Measurements from ENCODE around the gene TNS3. TPM values are rescaled to one million over a fixed set of nuclear protein-coding genes. Genes with fewer than 3 reads are reported as not detected.

TNS3 gene
- polyA plus RNA-seq, 6 donors from 2014 or later: 1.5 to 6.3 (median 4.8) TPM

- H3K4me3 Mint-ChIP-seq: peak overlapping the region in 2 of 8 donors; percentile 9 to 48
- DNase-seq (no peak), ATAC-seq (ENCODE audit: low read depth in 2 of 2) (no peak)
- H3K36me3 Mint-ChIP-seq: peaks cover 1 to 10% of the 10 kb centered on the region in 2 donors
- H3K27ac Mint-ChIP-seq: peak overlapping the region in 4 of 6 donors; percentile 24 to 88 (median 80)
- H3K27me3 Mint-ChIP-seq: no peaks in the 10 kb centered on the region
- peaks cover 0 to 2% (median 0%) of the 10 kb centered on the region in 7 donors for H3K9me3 Mint-ChIP-seq
- peaks cover 26 to 36% (median 30%) of the 10 kb centered on the region in 3 donors for H3K4me1 Mint-ChIP-seq
Measured at GRCh38 chr7:47454069-47454973, 127.6 kb downstream of the TNS3 start.

DNA sequence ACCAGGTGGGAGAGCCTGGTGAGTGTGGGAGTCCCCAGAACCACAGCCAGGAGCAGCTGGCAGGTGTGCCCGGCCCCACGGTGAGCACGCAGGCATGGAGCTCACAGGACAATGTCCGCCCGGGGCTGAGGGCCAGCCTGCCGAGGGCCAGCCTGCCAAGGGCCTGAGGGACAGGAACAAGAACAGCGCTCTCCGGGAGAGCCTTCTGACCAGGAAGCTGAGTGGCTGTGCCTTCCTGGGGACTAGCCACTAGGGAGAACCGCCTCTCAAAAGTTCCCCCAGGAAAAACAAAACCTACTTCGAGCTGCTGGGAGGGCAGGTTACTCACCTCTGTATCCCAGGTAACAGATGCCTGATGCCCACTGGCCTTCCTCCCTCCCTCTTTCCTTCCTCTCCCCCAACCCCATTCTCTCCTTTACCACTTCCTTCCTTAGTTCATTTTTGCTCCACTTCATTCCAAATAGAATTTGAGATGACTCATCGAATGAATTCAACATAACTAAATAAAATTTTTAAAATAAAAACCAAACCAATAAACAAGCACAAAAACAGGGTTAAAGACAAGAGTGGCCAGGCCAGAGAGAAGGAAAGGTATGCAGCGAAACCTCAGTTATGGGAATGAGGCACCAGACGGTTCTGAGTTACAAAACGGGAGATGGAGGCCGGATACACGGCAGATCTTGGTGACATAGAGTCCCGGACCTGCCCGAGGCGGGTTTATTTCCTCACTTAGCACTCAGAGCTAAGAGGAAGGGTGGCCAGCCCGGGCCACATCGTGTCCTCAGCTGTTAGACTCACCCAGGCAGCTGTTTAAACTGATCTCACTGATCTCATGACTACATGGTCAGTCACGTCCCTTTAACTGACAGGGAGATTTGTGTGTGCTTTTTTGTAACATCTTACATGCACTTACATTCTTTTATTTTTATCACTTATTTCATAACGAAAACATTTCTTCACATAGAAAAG lies 128.5 kb downstream of the TNS3 start:
- Mint-ChIP-seq H3K27ac (peak overlapping the region in 5 of 6 donors; percentile 14 to 88 (median 78)), H3K36me3 (peaks cover 3 to 10% of the 10 kb centered on the region in 2 donors), H3K9me3 (peaks cover 0 to 2% (median 0%) of the 10 kb centered on the region in 7 donors), H3K27me3 (no peaks in the 10 kb centered on the region), H3K4me3 (peak overlapping the region in 6 of 8 donors; percentile 4 to 73 (median 26)), H3K4me1 (peaks cover 26 to 33% (median 30%) of the 10 kb centered on the region in 3 donors)
- DNase-seq (no peak), ATAC-seq (ENCODE audit: low read depth in 2 of 2) (peak in 1 of 2 donors; percentile 39)

DNA sequence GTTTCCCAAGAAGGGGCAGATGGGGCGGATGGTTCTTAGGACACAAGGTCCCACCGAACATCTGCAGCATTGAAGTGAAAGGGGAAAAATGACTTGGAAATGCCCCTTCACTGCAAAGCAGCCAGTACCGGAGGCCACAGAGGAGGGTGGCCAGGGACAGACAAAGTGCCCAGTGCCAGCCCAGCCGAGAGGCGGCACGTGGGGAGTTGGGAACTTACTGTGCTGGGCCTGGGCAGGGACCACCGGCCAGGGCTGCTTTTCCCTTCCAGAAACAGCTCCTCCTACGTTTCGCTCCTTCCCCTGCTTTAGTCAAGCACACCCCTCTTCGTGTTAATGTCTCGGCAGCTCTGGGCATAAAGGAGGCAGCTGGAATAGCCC lies 129.2 kb downstream of the TNS3 start:
- Mint-ChIP-seq H3K4me1 (peaks cover 20 to 33% (median 26%) of the 10 kb centered on the region in 3 donors), H3K27ac (peak overlapping the region in 1 of 6 donors; percentile 59), H3K9me3 (peaks cover 0 to 2% (median 0%) of the 10 kb centered on the region in 7 donors), H3K4me3 (no peak overlapping the region), H3K36me3 (peaks cover 3 to 10% of the 10 kb centered on the region in 2 donors), H3K27me3 (no peaks in the 10 kb centered on the region)
- no peak for DNase-seq
- no peak for ATAC-seq (ENCODE audit: low read depth in 2 of 2)

GRCh38 chr7:47452295-47452694 lies 129.6 kb downstream of the TNS3 start:
- ATAC-seq (ENCODE audit: low read depth in 2 of 2): no peak
- Mint-ChIP-seq H3K9me3 (no peaks in the 10 kb centered on the region), H3K27me3 (no peaks in the 10 kb centered on the region), H3K4me1 (peaks cover 19 to 30% (median 26%) of the 10 kb centered on the region in 3 donors), H3K36me3 (peaks cover 3 to 10% of the 10 kb centered on the region in 2 donors), H3K4me3 (no peak overlapping the region), H3K27ac (peak overlapping the region in 3 of 6 donors; percentile 59 to 74 (median 73))
- DNase-seq: no peak

DNA sequence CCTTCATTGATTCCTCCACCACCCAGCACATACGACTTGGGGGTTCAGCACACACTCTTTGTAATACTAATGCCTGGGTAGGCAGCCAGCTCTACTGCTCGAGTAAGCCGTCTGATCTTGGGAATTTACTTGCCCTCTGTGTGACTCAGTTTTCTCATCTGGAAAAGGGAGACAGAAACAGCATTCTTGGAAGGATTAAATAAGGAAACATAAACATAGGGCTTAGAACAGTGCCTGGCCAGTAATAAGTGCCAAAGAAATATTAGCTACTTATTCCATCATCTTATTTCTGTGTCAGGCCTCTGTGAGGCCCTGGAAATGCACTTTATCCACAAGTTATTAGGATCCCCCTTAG lies 130.1 kb downstream of the TNS3 start:
- H3K27me3 Mint-ChIP-seq: no peaks in the 10 kb centered on the region
- no peaks in the 10 kb centered on the region for H3K9me3 Mint-ChIP-seq
- no peak overlapping the region for H3K4me3 Mint-ChIP-seq
- H3K4me1 Mint-ChIP-seq: peaks cover 19 to 30% (median 26%) of the 10 kb centered on the region in 3 donors
- peaks cover 3 to 10% of the 10 kb centered on the region in 2 donors for H3K36me3 Mint-ChIP-seq
- H3K27ac Mint-ChIP-seq: peak overlapping the region in 3 of 6 donors; percentile 24 to 71 (median 59)
- ATAC-seq (ENCODE audit: low read depth in 2 of 2) (no peak), DNase-seq (no peak)

GRCh38 chr7:47449810-47450590 lies 131.9 kb downstream of the TNS3 start:
- H3K27ac Mint-ChIP-seq: peak overlapping the region in 1 of 6 donors; percentile 52
- H3K4me1 Mint-ChIP-seq: peaks cover 14 to 21% (median 20%) of the 10 kb centered on the region in 3 donors
- no peak overlapping the region for H3K4me3 Mint-ChIP-seq
- no peaks in the 10 kb centered on the region for H3K9me3 Mint-ChIP-seq
- H3K27me3 Mint-ChIP-seq: no peaks in the 10 kb centered on the region
- no peak for DNase-seq
- peaks cover 0 to 3% of the 10 kb centered on the region in 2 donors for H3K36me3 Mint-ChIP-seq
- no peak for ATAC-seq (ENCODE audit: low read depth in 2 of 2)

GRCh38 chr7:47448971-47449370 lies 132.9 kb downstream of the TNS3 start:
- ATAC-seq (ENCODE audit: low read depth in 2 of 2): no peak

DNA sequence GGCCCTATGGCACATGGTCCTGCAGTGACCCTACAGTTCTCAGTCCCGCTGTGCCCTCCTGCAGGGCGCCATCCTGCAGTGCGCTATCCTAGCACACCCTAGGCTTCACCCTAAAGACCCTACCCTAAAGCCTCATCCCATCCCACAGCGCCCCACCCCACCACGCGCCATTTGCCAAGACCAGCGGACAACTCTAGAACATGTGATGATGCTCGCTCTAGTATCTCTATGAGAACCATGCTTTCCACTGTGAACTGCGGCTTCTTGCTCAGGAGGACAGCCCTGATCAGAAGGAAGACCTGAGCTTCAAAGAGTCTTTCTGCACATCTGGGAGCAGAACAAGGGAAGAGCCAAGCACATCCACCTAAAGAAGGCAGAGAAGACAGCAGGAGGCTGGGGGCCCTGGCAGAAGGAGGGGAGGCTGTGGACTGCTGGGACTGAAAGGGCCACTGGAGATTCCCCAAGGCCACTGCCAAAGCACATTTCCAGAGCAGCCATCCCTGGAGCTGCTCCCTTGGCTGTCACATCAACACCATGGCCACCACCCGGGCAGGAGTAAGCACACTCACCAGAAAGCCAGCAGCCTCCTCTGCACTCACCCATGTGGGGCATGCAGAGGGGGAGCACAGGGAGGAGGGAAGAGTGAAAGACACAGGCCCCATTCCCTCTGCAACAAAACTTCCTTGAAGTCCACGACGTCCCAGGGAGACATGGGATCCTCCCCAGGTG lies 134.1 kb downstream of the TNS3 start:
- H3K4me1 Mint-ChIP-seq: peaks cover 7 to 10% (median 7%) of the 10 kb centered on the region in 3 donors
- no peaks in the 10 kb centered on the region for H3K27me3 Mint-ChIP-seq
- H3K36me3 Mint-ChIP-seq: peaks cover 0 to 3% of the 10 kb centered on the region in 2 donors
- peak overlapping the region in 4 of 6 donors; percentile 37 to 85 (median 64) for H3K27ac Mint-ChIP-seq
- H3K9me3 Mint-ChIP-seq: no peaks in the 10 kb centered on the region
- no peak for DNase-seq
- H3K4me3 Mint-ChIP-seq: no peak overlapping the region
- no peak for ATAC-seq (ENCODE audit: low read depth in 2 of 2)

More at GRCh38 chr7:47448971-47449370, 132.9 kb downstream of the TNS3 start:
- no peak for DNase-seq
- no peaks in the 10 kb centered on the region for H3K9me3 Mint-ChIP-seq
- peaks cover 16 to 18% (median 16%) of the 10 kb centered on the region in 3 donors for H3K4me1 Mint-ChIP-seq
- H3K27me3 Mint-ChIP-seq: no peaks in the 10 kb centered on the region
- peak overlapping the region in 2 of 6 donors; percentile 6 to 16 for H3K27ac Mint-ChIP-seq
- peaks cover 0 to 3% of the 10 kb centered on the region in 2 donors for H3K36me3 Mint-ChIP-seq
- H3K4me3 Mint-ChIP-seq: no peak overlapping the region

GRCh38 chr7:47446871-47447466 lies 134.9 kb downstream of the TNS3 start:
- peak overlapping the region in 1 of 6 donors; percentile 23 for H3K27ac Mint-ChIP-seq
- H3K36me3 Mint-ChIP-seq: peaks cover 0 to 3% of the 10 kb centered on the region in 2 donors
- no peak overlapping the region for H3K4me3 Mint-ChIP-seq
- H3K9me3 Mint-ChIP-seq: no peaks in the 10 kb centered on the region
- H3K4me1 Mint-ChIP-seq: peaks cover 7 to 10% (median 7%) of the 10 kb centered on the region in 3 donors
- no peak for DNase-seq
- no peak for ATAC-seq (ENCODE audit: low read depth in 2 of 2)
- H3K27me3 Mint-ChIP-seq: no peaks in the 10 kb centered on the region

- Mint-ChIP-seq H3K27ac (peak overlapping the region in 2 of 6 donors; percentile 25 to 62), H3K27me3 (no peaks in the 10 kb centered on the region), H3K9me3 (no peaks in the 10 kb centered on the region), H3K4me1 (peaks cover 7 to 16% (median 10%) of the 10 kb centered on the region in 3 donors), H3K4me3 (no peak overlapping the region), H3K36me3 (peaks cover 1 to 3% of the 10 kb centered on the region in 2 donors)
- no peak for ATAC-seq (ENCODE audit: low read depth in 2 of 2)
- peak; percentile 6 for DNase-seq
Measured at GRCh38 chr7:47444376-47445098, 137.4 kb downstream of the TNS3 start.

DNA sequence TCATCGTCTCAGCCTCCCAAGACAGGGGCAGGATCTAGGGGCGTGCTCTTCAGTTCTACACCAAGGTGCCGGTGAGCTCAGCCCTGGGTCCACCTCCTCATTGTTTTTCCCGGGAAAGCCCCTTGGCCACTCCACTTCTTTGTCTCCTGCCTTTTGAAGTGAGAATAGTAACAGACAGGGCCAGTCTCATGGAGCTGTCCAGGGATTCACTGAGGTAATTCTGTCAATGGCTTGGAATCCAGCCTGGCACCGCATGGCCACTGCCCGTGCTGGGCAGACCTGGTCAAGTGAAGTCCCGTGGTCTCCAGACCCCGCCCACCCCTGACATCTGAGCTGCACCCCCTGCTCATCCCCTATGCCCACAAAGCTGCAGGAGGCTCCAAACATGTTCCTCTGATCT lies 138.9 kb downstream of the TNS3 start:
- no peak overlapping the region for H3K4me3 Mint-ChIP-seq
- H3K27ac Mint-ChIP-seq: no peak overlapping the region
- no peak for DNase-seq
- peaks cover 7 to 24% (median 8%) of the 10 kb centered on the region in 3 donors for H3K4me1 Mint-ChIP-seq
- no peak for ATAC-seq (ENCODE audit: low read depth in 2 of 2)
- H3K9me3 Mint-ChIP-seq: no peaks in the 10 kb centered on the region
- H3K27me3 Mint-ChIP-seq: no peaks in the 10 kb centered on the region
- peaks cover 0 to 13% of the 10 kb centered on the region in 2 donors for H3K36me3 Mint-ChIP-seq

All from naive B cell (primary cell).